NCI-H2196 treated with DMSO at 0.1 percent for 48 hours (cell line): ENCODE data around the gene TIMM10.
A peak's percentile ranks its signal among the peaks of the same experiment; 100 is the strongest.

Experiments
- DNase-seq: peaks from one replicate; lab custom pipeline; 2025; ENCODE audit not compliant: unreplicated experiment; lab: John Stamatoyannopoulos, UW

Gene TIMM10

GRCh38 chr11:57504511-57504910 is 26.0 kb downstream of the TIMM10 start:
- no peak for DNase-seq

DNA sequence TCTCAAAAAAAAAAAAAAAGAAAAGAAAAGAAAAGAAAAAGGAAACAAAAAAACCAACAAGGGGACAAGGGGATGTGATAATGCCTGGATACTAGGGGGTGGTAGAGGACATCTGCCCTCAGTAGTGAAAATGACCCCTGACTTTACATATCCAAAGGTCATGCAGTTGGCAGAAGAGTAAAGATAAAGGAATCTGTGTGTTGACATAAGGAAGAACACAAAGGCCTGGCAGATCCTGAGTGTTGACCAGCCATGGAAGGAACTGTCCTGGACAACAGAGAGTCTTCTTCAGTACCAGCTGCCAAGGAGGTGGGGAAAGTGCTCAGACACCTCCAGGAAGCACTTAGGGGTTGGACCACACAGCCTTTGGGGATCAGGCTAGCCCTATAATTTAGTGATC is 27.7 kb downstream of the TIMM10 start:
- no peak for DNase-seq

DNA sequence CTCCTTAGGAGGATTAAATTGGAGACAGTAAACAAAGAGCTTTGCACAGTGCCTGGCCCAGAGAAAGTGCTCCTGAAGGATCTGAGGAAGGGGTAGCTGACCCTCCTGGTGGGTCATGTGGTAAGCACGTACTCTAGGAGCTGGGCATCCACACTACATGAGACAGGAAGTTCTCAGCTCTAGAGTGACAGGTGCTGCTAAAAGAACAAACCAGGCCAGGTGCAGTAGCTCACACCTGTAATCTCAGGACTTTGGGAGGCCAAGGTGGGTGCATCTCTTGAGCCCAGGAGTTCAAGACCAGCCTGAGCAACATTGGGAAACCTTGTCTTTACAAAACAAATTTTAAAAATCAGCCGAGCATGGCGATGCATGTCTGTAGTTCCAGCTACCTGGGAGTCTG is 28.2 kb downstream of the TIMM10 start:
- DNase-seq, result no peak

- DNase-seq, result no peak
These were observed 28.6 kb downstream of the TIMM10 start for GRCh38 chr11:57501953-57502352.

- no peak for DNase-seq
These were observed 29.6 kb downstream of the TIMM10 start for GRCh38 chr11:57500926-57501325.

DNA sequence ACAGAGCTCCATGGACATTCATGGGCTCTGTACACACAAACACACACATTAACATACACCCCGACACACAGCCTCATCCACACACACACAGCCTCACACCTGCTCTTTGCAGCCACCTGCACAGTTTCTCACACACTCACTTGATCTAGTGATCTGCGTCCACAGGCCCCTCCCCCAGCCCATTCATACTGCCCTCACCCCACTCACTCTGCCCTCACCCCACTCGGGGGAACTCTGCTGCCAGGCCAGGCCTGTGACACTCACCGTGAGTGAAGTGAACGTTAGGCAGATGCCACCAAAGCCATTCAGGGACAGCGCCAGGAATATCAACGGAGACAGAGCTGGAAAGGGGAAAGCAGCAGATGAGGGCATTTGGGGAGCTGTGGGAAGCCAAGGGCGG is 30.0 kb downstream of the TIMM10 start:
- DNase-seq, result no peak

DNA sequence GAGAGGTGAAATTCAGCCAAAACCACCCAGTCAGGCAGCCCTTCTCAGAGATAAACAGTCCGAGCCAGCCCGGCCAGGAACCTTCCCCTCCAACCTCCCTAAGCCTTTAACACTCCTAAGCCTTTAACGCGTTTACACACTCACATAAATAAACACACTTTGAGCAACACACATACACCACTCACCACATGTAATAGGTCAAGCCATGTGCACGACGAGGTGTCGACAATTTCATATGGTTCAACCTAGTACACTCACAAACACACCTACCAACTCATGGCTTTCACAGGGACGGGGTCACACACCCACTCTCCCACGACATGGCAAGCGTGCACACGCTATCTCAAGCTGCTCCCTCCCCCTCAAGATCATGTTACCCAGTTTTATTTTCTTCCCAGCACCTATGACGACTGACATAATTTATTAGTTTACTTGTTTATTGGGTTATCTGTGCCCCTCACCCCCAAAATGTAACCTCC is 30.5 kb downstream of the TIMM10 start:
- no peak for DNase-seq

DNA sequence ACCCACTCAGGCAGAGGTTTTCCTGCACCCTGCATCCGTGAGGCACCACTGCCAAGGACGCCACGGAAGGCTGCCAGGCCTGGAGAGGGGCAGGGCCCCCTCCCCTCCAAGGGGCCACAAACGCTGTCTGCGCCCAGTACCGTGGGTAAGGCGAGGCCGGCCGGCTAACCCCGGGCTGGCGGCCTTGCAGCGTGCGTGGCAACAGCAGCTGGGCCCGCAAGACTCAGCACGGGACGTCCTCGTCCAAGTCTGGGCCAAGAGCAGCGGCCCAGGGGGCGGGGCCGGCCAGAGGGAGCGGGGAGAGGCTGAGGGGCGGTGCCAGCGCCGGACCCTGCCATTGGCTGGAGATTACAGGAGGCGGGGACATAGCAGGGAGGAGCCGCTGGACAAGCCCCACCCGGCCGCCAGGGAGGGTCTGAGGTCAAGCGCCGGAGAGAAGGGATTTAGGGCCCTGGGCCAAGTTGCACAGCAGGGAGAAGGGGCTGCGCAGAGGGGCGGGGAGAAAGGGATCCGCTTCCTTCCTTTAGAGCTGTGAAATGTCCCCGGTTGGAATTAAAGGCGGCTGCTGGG is 31.1 kb downstream of the TIMM10 start:
- DNase-seq, result peak; percentile 89

GRCh38 chr11:57498540-57498939 is 32.0 kb downstream of the TIMM10 start:
- no peak for DNase-seq

- DNase-seq, result no peak
These were observed 33.0 kb downstream of the TIMM10 start for GRCh38 chr11:57497303-57498247.

DNA sequence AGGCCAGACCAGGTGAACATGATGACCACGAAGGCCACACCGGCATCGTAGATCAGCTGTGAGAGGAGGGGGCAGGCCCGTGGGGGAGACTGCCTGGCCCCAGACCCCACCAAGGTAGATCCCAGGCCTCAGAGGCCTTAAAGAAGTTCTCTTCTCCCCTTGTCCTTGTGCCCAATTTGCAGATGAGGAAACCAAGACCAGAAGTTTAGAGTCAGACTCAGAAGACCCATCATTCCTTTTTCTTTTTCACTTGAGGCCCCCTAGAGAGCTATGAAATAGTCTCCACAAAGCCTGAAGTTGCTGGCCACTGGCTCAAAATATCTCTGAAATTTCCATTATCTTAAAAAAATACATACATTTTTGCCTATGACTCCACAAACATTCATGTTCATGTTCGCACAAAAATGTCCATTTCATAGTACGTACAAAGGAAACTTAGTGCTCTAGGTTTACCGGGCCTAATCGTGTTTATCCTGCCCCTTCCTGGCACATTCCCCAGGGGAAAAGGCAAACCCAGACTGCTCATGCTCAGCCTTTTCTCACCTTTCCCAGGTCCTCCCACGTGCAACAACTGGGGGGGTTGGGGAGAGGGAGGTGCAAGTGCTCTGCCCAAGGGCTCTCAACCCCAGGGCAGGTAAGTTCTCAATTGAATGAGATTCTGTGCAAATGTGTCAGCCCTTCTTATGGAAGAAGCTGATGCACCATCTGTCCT is 34.3 kb downstream of the TIMM10 start:
- no peak for DNase-seq

GRCh38 chr11:57493507-57494503 is 36.7 kb downstream of the TIMM10 start:
- DNase-seq, result peak; percentile 35

- DNase-seq, result no peak
These were observed 39.0 kb downstream of the TIMM10 start for GRCh38 chr11:57491371-57492061.

DNA sequence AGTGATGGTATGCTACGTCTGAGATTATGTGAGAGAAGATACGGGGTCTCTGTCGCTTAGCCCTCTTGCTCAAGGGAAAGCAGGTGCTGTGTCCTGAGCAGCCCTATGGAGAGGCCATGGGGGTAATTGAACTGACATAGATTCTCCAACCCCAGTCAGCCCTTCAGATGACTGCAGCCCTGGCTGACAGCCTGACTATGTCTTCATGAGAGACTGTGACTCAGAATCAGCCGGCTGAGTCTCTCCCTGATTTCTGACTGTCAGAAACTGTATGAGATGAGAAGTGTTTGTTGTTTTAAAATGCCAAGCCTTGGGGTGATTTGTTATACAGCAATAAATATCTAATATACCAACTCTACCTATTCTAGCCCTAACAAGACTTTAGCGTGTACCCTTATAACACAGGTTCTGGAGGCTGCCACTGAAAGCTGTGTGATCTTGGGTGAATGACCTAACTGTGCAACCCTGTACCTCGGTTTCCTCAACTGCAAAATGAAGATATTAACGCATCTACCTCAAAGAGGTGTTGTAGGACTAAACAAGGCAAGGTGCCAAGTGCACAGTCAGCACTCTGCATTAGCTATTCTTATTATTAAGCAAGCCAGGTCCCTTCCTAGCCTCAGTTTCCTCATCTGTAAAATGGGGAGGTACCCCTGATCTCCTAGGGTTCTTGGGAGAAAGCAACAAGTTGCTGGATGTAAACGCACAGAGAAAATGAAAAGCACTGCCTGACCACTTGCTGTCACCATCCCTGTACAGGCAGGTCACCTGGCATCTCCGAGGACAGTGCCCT is 39.9 kb downstream of the TIMM10 start:
- no peak for DNase-seq

DNA sequence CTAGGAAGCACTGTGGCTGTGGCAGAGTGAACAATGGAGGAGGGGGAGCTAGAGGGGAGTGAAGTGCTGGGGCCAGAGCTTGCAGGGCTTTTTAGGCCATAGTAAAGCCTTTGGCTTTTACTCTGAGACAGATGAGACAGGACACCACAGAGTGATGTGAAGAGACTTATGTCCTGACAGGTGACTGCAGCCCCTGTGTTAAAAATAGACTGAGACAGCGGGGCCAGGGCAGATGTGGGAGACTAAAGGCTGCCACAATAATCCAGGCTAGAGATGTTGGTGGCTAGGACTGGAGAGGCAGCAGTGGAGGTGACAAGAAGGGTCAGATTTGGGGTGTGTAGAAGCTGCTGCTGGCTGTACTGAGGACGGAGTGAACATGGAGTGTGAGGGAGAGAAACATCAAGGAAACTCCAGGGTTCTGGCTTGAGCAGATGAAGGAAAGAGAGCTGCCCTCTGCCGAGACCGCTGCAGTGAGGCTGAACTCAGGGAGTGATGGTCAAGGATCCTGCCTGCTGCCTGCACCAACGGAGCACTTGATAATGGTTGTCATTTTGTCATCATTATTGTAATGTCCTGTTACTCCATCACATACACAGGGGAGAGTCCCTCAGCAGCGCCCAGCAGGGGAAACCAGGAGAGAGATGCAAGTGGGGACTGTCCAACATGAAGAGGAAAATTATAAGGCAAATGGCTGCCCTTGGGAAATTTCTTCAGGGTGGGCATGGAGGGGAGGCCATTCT is 42.5 kb downstream of the TIMM10 start:
- no peak for DNase-seq

- DNase-seq, result no peak
These were observed 43.4 kb downstream of the TIMM10 start for GRCh38 chr11:57487021-57487778.

GRCh38 chr11:57485217-57485990 is 45.1 kb downstream of the TIMM10 start:
- no peak for DNase-seq
